IMR-90 (cell line): ENCODE measurements around the gene SCN4A. TPM values are rescaled to one million over a fixed set of nuclear protein-coding genes. Genes with fewer than 3 reads are reported as not detected.

Experiments used
- ATAC-seq: fragments of 200-7000 bp; cut with Tn5 transposase; 2 replicates; pipeline ENCODE4 v1.9.1; 2020; ENCODE audit warnings: low read depth, mild to moderate bottlenecking, moderate library complexity
- BruUV-seq: library from RNA; stranded (reverse); fragments of 400-500 nt; replicated peaks from 2 replicates; lab custom pipeline; 2021; lab: Mats Ljungman, UMichigan
- CTCF ChIA-PET: fragments of 300-600 bp; formaldehyde crosslinking; extraction: SDS; loops from one replicate; lab custom pipeline; 2021; ENCODE audit warnings: antibody characterized with exemption; lab: Yijun Ruan, JAX
- POLR2A ChIA-PET: fragments of 300-600 bp; sonication (Branson Sonifier 250); formaldehyde crosslinking; loops from one replicate; lab custom pipeline; 2022; ENCODE audit warnings: antibody characterized with exemption; ENCODE audit not compliant: unreplicated experiment; lab: Charles Lee
- DNase-seq: peaks from one replicate; pipeline ENCODE4 v3.0.0; 2013
- H2AFZ ChIP-seq: replicated peaks from 2 replicates; pipeline ENCODE3; 2013; ENCODE audit warnings: low read length, mild to moderate bottlenecking; ENCODE audit not compliant: poor library complexity
- H2AK5ac ChIP-seq: 2 replicates; pipeline ENCODE4 v1.6.1; 2013; ENCODE audit warnings: low read depth, low read length, inconsistent platforms
- H2AK9ac ChIP-seq: replicated peaks from 2 replicates; pipeline ENCODE3; 2013; ENCODE audit warnings: mild to moderate bottlenecking, low read depth, low read length, moderate library complexity; ENCODE audit not compliant: poor library complexity
- H2BK120ac ChIP-seq: 2 replicates; pipeline ENCODE4 v1.6.1; 2013; ENCODE audit warnings: low read depth, low read length, inconsistent platforms
- H2BK15ac ChIP-seq: 3 replicates; pipeline ENCODE4 v1.6.1; 2013; ENCODE audit warnings: low read depth, low read length, inconsistent platforms
- H2BK20ac ChIP-seq: 2 replicates; pipeline ENCODE4 v1.6.1; 2013; ENCODE audit warnings: low read depth, mild to moderate bottlenecking, inconsistent platforms, low read length, moderate library complexity
- H2BK5ac ChIP-seq: 2 replicates; pipeline ENCODE4 v1.6.1; 2013; ENCODE audit warnings: mild to moderate bottlenecking, low read depth, low read length, inconsistent platforms; ENCODE audit not compliant: poor library complexity, severe bottlenecking
- H3K14ac ChIP-seq: replicated peaks from 2 replicates; pipeline ENCODE4 v1.6.1; 2013; ENCODE audit warnings: low read depth, low read length, inconsistent platforms
- H3K18ac ChIP-seq: 2 replicates; pipeline ENCODE4 v1.6.1; 2013; ENCODE audit warnings: low read depth, low read length, control low read depth
- H3K23ac ChIP-seq: 2 replicates; pipeline ENCODE4 v1.6.1; 2013; ENCODE audit warnings: low read depth, low read length, inconsistent platforms
- H3K27ac ChIP-seq: 2 replicates; pipeline ENCODE4 v1.5.1; 2013; ENCODE audit warnings: mild to moderate bottlenecking, control low read depth, low read length; ENCODE audit not compliant: insufficient read depth
- H3K27me3 ChIP-seq: 2 replicates; pipeline ENCODE4 v1.6.1; 2013; ENCODE audit warnings: low read length; ENCODE audit not compliant: control insufficient read depth, insufficient read depth
- H3K36me3 ChIP-seq: 2 replicates; pipeline ENCODE4 v1.6.1; 2013; ENCODE audit warnings: low read length, mixed read lengths; ENCODE audit not compliant: control insufficient read depth, insufficient read depth
- H3K4ac ChIP-seq: 2 replicates; pipeline ENCODE4 v1.6.1; 2013; ENCODE audit warnings: low read depth, low read length, inconsistent platforms
- H3K4me1 ChIP-seq: 2 replicates; pipeline ENCODE4 v1.6.1; 2013; ENCODE audit warnings: low read length, mixed read lengths; ENCODE audit not compliant: control insufficient read depth, insufficient read depth
- H3K4me2 ChIP-seq: 2 replicates; pipeline ENCODE4 v1.6.1; 2013; ENCODE audit warnings: low read depth, mild to moderate bottlenecking, control low read depth, low read length, moderate library complexity
- H3K4me3 ChIP-seq: 2 replicates; pipeline ENCODE4 v1.5.1; 2013; ENCODE audit warnings: low read depth, mild to moderate bottlenecking, control low read depth, low read length, moderate library complexity; ENCODE audit not compliant: insufficient read depth
- H3K56ac ChIP-seq: 2 replicates; pipeline ENCODE4 v1.6.1; 2013; ENCODE audit warnings: low read length, inconsistent platforms; ENCODE audit not compliant: insufficient read depth; ENCODE audit errors: extremely low read depth
- H3K79me1 ChIP-seq, 2 experiments: 2 replicates each; pipeline ENCODE4 v1.6.1; 2013; ENCODE audit warnings: low read length in 2 of 2, inconsistent platforms in 1 of 2, low read depth in 1 of 2
- H3K9ac ChIP-seq: 2 replicates; pipeline ENCODE4 v1.6.1; 2013; ENCODE audit warnings: low read depth, low read length, control low read depth
- H3K9me1 ChIP-seq: 2 replicates; pipeline ENCODE4 v1.6.1; 2013; ENCODE audit warnings: low read length, inconsistent platforms; ENCODE audit not compliant: insufficient read depth
- H3K9me3 ChIP-seq: 2 replicates; pipeline ENCODE4 v1.6.1; 2013; ENCODE audit warnings: low read length; ENCODE audit not compliant: control insufficient read depth, insufficient read depth
- H4K20me1 ChIP-seq: 2 replicates; pipeline ENCODE4 v1.6.1; 2013; ENCODE audit warnings: low read length, inconsistent platforms; ENCODE audit not compliant: insufficient read depth
- H4K5ac ChIP-seq: 2 replicates; pipeline ENCODE4 v1.6.1; 2013; ENCODE audit warnings: mild to moderate bottlenecking, low read depth, low read length, control low read depth
- H4K8ac ChIP-seq, 2 experiments: 2 replicates each; pipeline ENCODE4 v1.6.1; 2013; ENCODE audit warnings: low read depth in 2 of 2, low read length in 2 of 2, control low read depth in 1 of 2, inconsistent platforms in 1 of 2
- H4K91ac ChIP-seq: 2 replicates; pipeline ENCODE4 v1.6.1; 2013; ENCODE audit warnings: low read depth, low read length, inconsistent platforms; ENCODE audit not compliant: insufficient read depth
- MAFK ChIP-seq: IDR thresholded peaks from 2 replicates; pipeline ENCODE4 v1.6.1; 2012; ENCODE audit warnings: low read depth, low read length, improper control_type of control experiment
- WGBS, 2 experiments: methylation state at CpG; one replicate each; pipeline versions ENCODE4 v1.1.5 to v1.1.7; 2013; ENCODE audit warnings: missing lambda C conversion rate in 2 of 2; ENCODE audit not compliant: insufficient read length in 1 of 2; ENCODE audit errors: extremely low coverage in 2 of 2; 5-methylcytosine and 5-hydroxymethylcytosine counted together
- dilution Hi-C: fragments of 300-500 bp; cut with HindIII; formaldehyde crosslinking; loops from one replicate; pipeline ENCODE4 v1.14.3; 2018; ENCODE audit warnings: low sequenced_read_pairs; ENCODE audit not compliant: unreplicated experiment
- in situ Hi-C: fragments of 300-500 bp; cut with MboI; formaldehyde crosslinking; loops from 3 replicates; pipeline ENCODE4 v1.14.3; 2019; ENCODE audit warnings: low sequenced_read_pairs, inconsistent platforms, mixed read lengths
- intact Hi-C: fragments of 100-400 bp; cut with micrococcal nuclease; formaldehyde crosslinking; loops from 2 replicates; pipeline ENCODE4 v1.10.0; 2022
- polyA plus RNA-seq, 3 experiments: library from polyadenylated mRNA; depleted of rRNA; stranded (reverse); fragments of >200 nt; gene quantifications; 2 replicates each; pipeline ENCODE4 v1.2.3, GENCODE V29; 2012; ENCODE audit warnings: low replicate concordance in 1 of 3
- total RNA-seq: library from RNA; depleted of rRNA; stranded (reverse); fragments of >200 nt; gene quantifications from 2 replicates; pipeline ENCODE4 v1.2.3, GENCODE V29; 2012

SCN4A gene
- total and polyA plus RNA-seq, 2 of the 4 experiments (the other 2 are of a cell fraction) = not detected

DNA sequence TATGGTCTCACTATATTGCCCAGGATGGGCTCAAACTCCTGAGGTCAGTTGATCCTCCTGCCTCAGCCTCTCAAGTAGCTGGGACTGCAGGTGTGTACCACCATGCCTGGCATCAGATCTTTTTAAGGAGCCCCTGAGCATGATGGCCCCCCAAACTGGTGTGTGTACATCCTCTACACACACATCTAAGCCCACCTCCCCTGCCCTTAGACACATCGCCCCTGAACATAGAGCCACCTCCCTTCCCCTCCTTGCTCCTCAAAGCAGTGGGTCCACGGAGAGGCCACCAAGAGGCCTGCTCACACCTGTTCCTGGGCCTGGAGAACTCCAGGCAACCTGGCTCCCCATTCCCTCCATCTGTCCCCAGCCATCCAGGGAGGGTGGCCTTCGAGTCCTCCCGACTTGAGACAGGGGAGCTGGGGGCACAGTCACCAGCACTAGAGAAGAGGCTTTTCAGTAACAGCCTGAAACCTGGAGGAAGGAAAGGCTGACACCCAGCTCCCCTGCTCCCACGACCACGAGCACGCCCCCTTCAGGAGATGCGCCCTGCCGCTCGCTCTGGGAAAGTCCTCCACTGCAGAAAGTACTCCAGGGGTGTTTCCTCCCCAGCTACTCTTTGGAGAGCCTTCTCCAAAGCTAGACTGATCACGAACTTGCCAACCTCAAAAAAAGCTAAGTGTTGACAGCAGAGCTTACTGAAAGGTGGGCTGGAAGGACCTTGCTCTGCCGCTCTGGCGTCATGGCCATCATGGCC is 12.8 kb upstream of the SCN4A start:
- CTCF ChIA-PET = interaction anchor here (0.6 to 2.0 kb wide), 3 partner anchors 9 to 67 kb away, joined by 3 to 9 read pairs (median 3); partner anchors contain the start of gene GH1
- ATAC-seq (no peak), DNase-seq (no peak)
- Histone ChIP-seq H3K9ac (no peak overlapping the region), H2AFZ (peak overlapping the region; percentile 78), H3K79me1 (no peaks in the 10 kb centered on the region), H3K56ac (no peak overlapping the region), H3K4me3 (no peak overlapping the region), H3K18ac (no peak overlapping the region), H2AK9ac (peak overlapping the region; percentile 51), H3K14ac (peak overlapping the region; percentile 43), H3K9me3 (peaks cover 4% of the 10 kb centered on the region), H2AK5ac (peak overlapping the region; percentile 95), H3K9me1 (peaks cover 9% of the 10 kb centered on the region; the same call in 1 of the 2 replicates), H3K4me1 (peaks cover 8% of the 10 kb centered on the region; the same call in 1 of the 2 replicates), H3K4ac (peak overlapping the region; percentile 66; the same call in 1 of the 2 replicates), H4K5ac (no peak overlapping the region), H2BK20ac (peak overlapping the region; percentile 38; the same call in 1 of the 2 replicates), H4K8ac (peak overlapping the region in 1 of 2 experiments; percentile 27; a peak in 1 of 4 replicates), H2BK5ac (no peak overlapping the region), H3K27ac (no peak overlapping the region), H2BK120ac (peak overlapping the region; percentile 49; the same call in 1 of the 2 replicates), H3K4me2 (no peak overlapping the region), H3K27me3 (peaks cover 12% of the 10 kb centered on the region; the same call in 1 of the 2 replicates), H3K23ac (no peak overlapping the region), H2BK15ac (peak overlapping the region; percentile 83; the same call in 1 of the 3 replicates), H4K20me1 (no peaks in the 10 kb centered on the region), H4K91ac (peak overlapping the region; percentile 33; the same call in 1 of the 2 replicates), H3K36me3 (no peaks in the 10 kb centered on the region)
- dilution Hi-C loops = no loop called here
- POLR2A ChIA-PET = no interaction called here
- intact Hi-C loops = no loop called here
- TF ChIP-seq MAFK = no peak
- no TSS peak for BruUV-seq
- WGBS, 2 experiments = no CpG with 5 or more reads among the region's 13 CpGs
- in situ Hi-C loops = no loop called here
